Measurements from ENCODE around the gene CEP126.

DNA sequence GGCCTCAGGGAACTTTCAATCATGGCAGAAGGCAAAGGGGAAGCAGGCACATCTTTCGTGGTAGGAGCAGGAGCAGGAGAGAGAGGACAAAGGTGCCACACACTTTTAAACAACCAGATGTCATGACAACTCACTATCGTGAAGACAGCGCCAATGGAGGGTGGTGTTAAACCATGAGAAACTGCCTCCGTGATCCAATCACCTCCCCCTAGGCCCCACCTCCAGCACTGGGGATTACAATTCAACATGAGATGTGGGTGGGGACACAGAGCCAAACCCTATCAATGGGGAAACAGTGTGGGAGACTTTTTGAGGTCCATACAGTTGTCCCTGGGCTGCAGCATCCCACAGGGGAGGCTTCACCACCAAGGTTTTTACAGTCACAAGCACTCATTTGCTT, 90.5 kb downstream of the CEP126 start:
- TF ChIP-seq CTCF (IDR thresholded peaks at IDR 0.05) (no peak), POLR2A (IDR thresholded peaks at IDR 0.05) (no peak)
